GM21825 (cell line): ENCODE measurements around the gene SH3GL2.

Source experiments
- ATAC-seq: cut with Tn5 transposase; IDR thresholded peaks from one replicate; pipeline ENCODE4 v1.9.1; 2021; ENCODE audit warnings: mild to moderate bottlenecking, moderate library complexity; ENCODE audit not compliant: unreplicated experiment

SH3GL2 gene

GRCh38 chr9:17609312-17610005, 30.6 kb downstream of the SH3GL2 start:
- ATAC-seq: no peak

- no peak for ATAC-seq
Measured at GRCh38 chr9:17611342-17611741, 32.5 kb downstream of the SH3GL2 start.

DNA sequence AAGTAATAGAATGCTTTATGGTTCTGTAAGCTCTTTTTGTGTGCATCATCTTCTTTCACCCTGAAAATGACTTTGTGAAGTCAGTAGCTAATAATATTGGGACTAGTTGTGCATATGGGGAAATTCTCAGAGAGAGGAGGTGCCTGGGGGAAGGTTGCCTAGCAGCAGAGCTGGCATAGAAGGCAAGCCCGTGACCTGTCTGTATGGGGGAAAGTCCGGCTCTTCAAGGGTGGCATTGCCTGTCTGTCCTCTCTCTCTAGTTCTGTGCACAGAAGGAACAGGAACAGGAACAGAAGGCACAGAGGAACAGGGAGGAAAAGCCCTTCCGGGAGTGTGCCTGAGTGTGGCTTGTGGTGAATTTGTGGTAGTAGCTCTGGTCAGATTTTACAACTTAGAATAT, 33.1 kb downstream of the SH3GL2 start:
- ATAC-seq: no peak

DNA sequence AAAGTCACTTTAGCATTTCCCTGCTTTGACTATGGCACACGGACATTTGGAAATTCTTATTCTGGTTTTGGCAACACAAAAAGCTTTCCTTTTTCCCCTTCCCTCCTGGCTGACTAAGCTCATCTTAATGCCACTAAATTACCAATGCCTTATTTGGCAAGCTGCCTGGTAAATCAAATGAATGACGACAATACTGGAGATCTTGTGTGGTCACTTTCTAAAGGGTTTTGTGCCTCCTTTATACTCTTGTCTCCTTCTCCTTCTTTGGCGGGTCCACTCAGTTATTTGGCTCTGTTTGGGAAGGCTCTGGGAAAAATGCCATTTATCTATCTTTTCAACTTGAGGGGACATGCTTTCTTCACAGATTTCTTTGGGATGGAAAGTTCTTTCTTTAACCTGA, 34.9 kb downstream of the SH3GL2 start:
- no peak for ATAC-seq

DNA sequence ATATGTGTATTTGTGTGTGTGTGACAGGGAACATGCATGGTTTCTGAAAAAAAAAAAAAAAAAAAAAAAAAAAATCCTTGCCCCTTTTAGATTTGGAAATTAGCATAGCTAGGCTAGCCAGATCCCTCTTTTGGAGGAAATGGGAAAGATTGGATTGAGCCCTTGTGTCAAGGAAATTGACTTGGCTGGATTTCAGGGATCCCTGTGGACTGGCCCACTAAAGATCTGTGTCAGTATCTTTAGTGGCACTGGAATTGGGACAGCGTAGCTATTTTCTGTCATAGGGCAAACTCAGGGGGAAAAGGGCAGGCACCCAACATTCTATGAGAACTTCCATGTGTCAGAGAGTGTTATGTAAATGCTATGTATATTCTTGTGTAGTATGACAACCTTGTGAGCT, 35.4 kb downstream of the SH3GL2 start:
- no peak for ATAC-seq

- ATAC-seq: no peak
Measured at GRCh38 chr9:17614903-17615302, 36.0 kb downstream of the SH3GL2 start.

GRCh38 chr9:17622141-17622540, 43.3 kb downstream of the SH3GL2 start:
- no peak for ATAC-seq

DNA sequence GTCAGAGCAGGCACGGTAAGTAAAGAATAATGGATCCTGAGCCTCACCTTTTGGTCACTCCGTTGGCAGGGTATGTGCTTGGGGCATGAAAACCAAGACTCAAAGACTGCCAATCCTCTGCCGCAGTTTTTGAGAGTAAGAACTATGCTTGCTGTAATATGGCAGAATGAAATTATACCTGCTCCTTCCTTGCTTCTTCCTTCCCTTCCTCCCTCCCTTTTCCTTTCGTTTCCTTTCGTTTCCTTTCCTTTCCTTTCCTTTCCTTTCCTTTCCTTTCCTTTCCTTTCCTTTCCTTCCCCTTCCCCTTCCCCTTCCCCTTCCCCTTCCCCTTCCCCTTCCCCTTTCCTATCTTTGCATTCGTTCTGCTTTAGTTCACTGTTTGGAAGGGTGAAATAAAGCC, 43.9 kb downstream of the SH3GL2 start:
- no peak for ATAC-seq

- ATAC-seq: no peak
Measured at GRCh38 chr9:17623965-17624364, 45.1 kb downstream of the SH3GL2 start.

DNA sequence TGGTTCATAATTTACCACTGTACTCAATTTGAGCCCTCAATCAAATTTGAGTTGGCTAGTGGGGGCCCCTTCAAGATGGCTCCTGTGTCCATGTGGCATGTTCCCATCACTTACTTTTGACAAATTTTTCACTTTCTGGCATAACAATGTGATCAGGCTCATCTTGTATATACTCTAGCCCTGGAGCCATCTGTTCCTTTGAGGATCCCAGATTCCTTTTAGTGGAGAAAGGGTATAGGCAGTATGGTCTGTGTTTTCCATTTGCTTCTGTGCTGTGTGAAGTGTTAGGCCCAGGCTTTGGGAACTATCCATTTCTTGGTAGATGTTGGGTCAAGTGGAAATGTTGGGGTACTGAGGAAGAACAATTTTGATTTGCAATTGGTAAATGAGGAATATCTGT, 45.7 kb downstream of the SH3GL2 start:
- ATAC-seq: no peak

DNA sequence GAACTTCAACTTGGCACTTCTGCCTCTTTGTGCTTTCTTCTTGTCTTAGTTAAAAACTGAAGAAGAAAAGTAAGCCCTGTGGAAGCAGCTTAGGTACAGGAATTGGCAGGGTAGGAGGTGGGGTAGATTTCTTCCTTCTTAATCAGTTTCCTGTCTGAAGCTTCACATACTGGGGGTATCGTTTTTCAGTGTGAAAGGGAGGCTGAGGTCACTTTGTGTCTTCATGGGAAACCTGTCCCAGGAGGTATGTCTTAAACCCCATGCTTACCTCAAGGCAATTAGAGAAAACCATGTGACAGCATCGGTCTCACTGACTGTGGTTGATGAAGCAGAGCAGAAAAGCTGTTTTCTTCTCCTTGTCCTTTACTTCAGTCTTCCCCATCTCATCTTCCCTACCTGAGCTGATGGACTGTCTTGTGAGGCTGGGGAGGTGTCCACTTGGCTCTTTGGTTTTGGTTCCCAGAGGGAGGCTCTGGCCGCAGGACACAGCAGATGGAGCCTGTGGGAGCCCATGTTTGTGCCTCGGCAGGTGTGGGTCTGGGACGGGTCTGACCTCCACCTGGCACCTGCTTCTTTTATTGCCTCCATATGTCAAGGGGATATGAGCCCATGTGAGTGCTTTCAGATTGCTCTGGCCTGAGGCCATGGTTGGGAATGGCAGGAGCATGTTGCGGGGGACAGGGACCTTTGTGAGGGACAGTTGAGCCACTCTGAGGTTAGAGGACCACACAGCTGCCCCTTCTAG, 47.0 kb downstream of the SH3GL2 start:
- ATAC-seq: no peak

GRCh38 chr9:17627641-17628040, 48.8 kb downstream of the SH3GL2 start:
- no peak for ATAC-seq

DNA sequence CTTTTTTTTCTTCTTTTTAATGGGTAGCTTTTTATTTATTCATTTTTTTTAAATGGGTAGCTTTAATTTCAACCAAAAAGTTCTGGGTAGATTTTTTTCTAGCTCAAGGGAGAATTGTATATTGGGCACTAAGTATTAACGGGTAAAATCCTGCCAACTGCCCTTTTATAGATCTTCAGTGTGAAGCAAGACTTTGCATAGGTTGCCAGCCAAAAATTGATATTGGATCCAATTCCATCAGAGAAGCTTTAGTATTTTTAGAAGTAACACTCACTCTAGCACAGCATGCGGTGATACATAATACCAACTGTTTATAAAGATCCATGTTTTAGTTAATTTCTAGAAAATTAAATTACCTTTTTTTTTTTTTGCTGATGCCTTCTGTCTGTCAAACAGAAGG, 49.8 kb downstream of the SH3GL2 start:
- no peak for ATAC-seq

GRCh38 chr9:17630531-17630949, 51.7 kb downstream of the SH3GL2 start:
- no peak for ATAC-seq

DNA sequence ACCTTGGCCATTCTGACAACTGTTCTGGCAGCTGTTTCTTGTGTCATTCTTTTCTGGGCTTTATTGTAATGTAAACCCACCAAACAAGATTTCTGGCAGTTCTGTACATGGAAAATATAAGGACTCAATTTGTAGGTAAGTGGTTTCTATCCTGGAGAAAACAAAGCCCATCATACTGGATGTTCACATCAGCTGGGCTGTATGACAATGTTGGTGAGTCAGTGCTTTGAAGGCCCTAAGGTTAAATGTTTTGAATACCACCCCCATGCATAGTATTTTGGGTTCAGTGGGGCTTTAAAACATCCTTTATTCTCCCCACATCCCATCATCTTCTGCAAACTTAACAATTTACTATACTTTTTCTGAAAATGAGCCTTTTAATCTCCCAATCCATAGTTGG, 52.5 kb downstream of the SH3GL2 start:
- no peak for ATAC-seq

DNA sequence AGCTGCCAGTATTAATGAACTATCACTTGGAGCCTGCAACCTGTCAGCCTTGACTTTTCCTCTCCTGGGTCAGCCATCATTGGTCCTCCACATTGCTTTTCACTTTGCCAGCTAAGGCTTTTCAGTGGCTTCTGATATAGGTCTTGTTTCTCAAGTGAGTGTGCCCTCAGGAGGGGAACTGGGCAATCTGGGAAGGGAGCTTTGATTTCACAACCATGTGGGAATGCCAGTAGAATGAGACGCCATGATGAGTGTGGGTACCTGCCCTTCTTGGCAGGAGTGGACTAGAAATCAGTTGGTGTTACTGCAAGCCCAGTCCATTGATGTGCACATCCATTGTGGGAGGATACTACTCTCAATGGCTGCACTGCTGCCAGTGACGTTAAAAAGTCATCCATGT, 54.1 kb downstream of the SH3GL2 start:
- ATAC-seq: no peak

- no peak for ATAC-seq
Measured at GRCh38 chr9:17635115-17635890, 56.4 kb downstream of the SH3GL2 start.

DNA sequence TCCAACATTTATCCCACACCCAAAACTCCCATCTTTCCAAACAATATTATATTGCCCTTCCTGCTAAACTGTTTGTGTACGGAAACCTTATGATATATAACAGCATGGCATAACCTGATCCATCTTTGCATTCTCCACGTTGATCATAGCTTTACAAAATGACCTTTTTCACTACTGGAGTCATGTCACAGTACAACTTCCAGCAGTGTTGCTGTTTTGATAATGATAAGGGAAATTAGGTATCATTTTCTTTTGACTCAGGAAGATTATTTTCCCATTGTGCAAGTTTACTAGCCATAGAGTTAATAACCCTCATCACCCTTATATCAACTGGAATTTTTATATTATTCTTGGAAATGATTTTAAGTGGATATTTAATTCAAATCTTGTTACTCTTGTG, 57.5 kb downstream of the SH3GL2 start:
- ATAC-seq: no peak

- no peak for ATAC-seq
Measured at GRCh38 chr9:17636821-17637220, 58.0 kb downstream of the SH3GL2 start.

DNA sequence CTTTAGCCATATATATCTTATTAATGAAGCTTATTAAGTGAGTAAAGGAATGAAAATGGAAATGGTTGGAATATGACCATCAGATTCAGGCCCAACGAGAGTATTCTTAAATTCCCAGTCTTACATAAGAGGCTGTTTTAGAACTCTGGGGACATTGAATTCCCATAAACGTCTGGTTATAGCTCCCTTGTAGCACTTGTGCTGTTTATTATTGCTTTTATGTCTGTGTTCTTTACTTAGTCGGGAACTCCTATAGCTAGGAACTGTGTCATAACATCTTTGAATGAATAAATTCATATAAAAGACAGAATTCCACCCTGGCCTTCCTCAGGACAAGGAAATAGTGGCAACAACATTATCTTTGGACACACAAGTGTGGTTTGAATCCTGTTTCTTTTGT, 58.4 kb downstream of the SH3GL2 start:
- ATAC-seq: no peak

GRCh38 chr9:17648516-17648915, 69.7 kb downstream of the SH3GL2 start:
- ATAC-seq: no peak

GRCh38 chr9:17651725-17652124, 72.9 kb downstream of the SH3GL2 start:
- ATAC-seq: no peak
